BJ (cell line): Measurements from ENCODE around the gene TFAP2D. TPM values are rescaled to one million over a fixed set of nuclear protein-coding genes. Genes with fewer than 3 reads are reported as not detected.

ENCODE experiments used
- CTCF ChIA-PET: fragments of 350-600 bp; formaldehyde crosslinking; extraction: SDS; loops from one replicate; lab custom pipeline; 2021; ENCODE audit warnings: antibody characterized with exemption, inconsistent platforms; lab: Yijun Ruan, JAX
- POLR2A ChIA-PET: fragments of 300-600 bp; sonication (Branson Sonifier 250); formaldehyde crosslinking; extraction: SDS; loops from one replicate; lab custom pipeline; 2021; ENCODE audit warnings: antibody characterized with exemption; lab: Charles Lee
- DNase-seq: peaks from one replicate; pipeline ENCODE4 v3.0.0-alpha.2; 2011; ENCODE audit warnings: low read depth
- H3K27me3 ChIP-seq: 2 replicates; pipeline ENCODE4 v1.6.0; 2011; ENCODE audit warnings: low read length; ENCODE audit not compliant: control insufficient read depth, insufficient read depth
- H3K36me3 ChIP-seq: 2 replicates; pipeline ENCODE4 v1.5.1; 2011; ENCODE audit warnings: low read length; ENCODE audit not compliant: control insufficient read depth, insufficient read depth
- H3K4me3 ChIP-seq: 2 replicates; pipeline ENCODE4 v1.5.1; 2011; ENCODE audit warnings: low read depth, mild to moderate bottlenecking, control low read depth, low read length
- CTCF ChIP-seq: IDR thresholded peaks from 2 replicates; pipeline ENCODE4 v1.5.1; 2011; ENCODE audit warnings: low read depth, mild to moderate bottlenecking, control low read depth, inconsistent platforms, low read length, moderate library complexity; ENCODE audit not compliant: insufficient read depth
- polyA plus RNA-seq: library from polyadenylated mRNA; depleted of rRNA; stranded (reverse); fragments of >200 nt; gene quantifications from 2 replicates; pipeline ENCODE4 v1.2.3, GENCODE V29; 2011; rRNA removed

TFAP2D gene
- polyA plus RNA-seq, 1 experiment: not detected

GRCh38 chr6:50821441-50822077 is 108.2 kb downstream of the TFAP2D start:
- no peaks in the 10 kb centered on the region for H3K36me3 ChIP-seq
- DNase-seq: no peak
- ChIA-PET POLR2A (no interaction called here), CTCF (no interaction called here)
- TF ChIP-seq CTCF: no peak
- no peak overlapping the region for H3K4me3 ChIP-seq
- H3K27me3 ChIP-seq: peaks cover 48% of the 10 kb centered on the region

GRCh38 chr6:50822078-50822476 is 108.8 kb downstream of the TFAP2D start:
- no peak for DNase-seq
- CTCF ChIA-PET: no interaction called here
- peaks cover 52% of the 10 kb centered on the region for H3K27me3 ChIP-seq
- H3K36me3 ChIP-seq: no peaks in the 10 kb centered on the region
- no peak overlapping the region for H3K4me3 ChIP-seq
- no peak for TF ChIP-seq CTCF
- POLR2A ChIA-PET: no interaction called here

Other genes starting within 250 kb of the TFAP2D start
- not detected in 2 replicates for gene TFAP2B, start 105.3 kb downstream of the TFAP2D start, polyA plus RNA-seq